DOHH2 (cell line): ENCODE results near the gene ACP2.

Experiments used
- H3F3A ChIP-seq: fragments of 200-600 bp; sonication (generic), shearing (Covaris generic); 2 replicates; pipeline ENCODE4 v1.6.0; 2016; ENCODE audit warnings: antibody characterized with exemption, mild to moderate bottlenecking; ENCODE audit not compliant: control insufficient read depth, insufficient read depth
- H3K27ac ChIP-seq: fragments of 200-600 bp; sonication (generic); 2 replicates; pipeline ENCODE4 v1.5.1; 2014; ENCODE audit warnings: low read depth, mild to moderate bottlenecking, low read length, moderate library complexity
- H3K27me3 ChIP-seq: fragments of 200-600 bp; sonication (generic); 2 replicates; pipeline ENCODE4 v1.6.1; 2014; ENCODE audit warnings: mild to moderate bottlenecking, low read length, mixed read lengths; ENCODE audit not compliant: control insufficient read depth
- H3K36me3 ChIP-seq: fragments of 200-600 bp; sonication (generic); 2 replicates; pipeline ENCODE4 v1.6.1; 2014; ENCODE audit warnings: mild to moderate bottlenecking, low read length, moderate library complexity, mixed read lengths; ENCODE audit not compliant: control insufficient read depth
- H3K4me1 ChIP-seq: fragments of 200-600 bp; sonication (generic); 2 replicates; pipeline ENCODE4 v1.6.1; 2014; ENCODE audit warnings: mild to moderate bottlenecking, low read length, mixed read lengths; ENCODE audit not compliant: control insufficient read depth
- H3K4me2 ChIP-seq: fragments of 200-600 bp; sonication (generic); 2 replicates; pipeline ENCODE4 v1.6.0; 2014; ENCODE audit warnings: mild to moderate bottlenecking, low read length, moderate library complexity
- H3K4me3 ChIP-seq: fragments of 200-600 bp; sonication (generic); 2 replicates; pipeline ENCODE4 v1.5.1; 2014; ENCODE audit warnings: mild to moderate bottlenecking, low read length, mixed read lengths
- H3K79me2 ChIP-seq: fragments of 200-600 bp; sonication (generic); 2 replicates; pipeline ENCODE4 v1.6.1; 2014; ENCODE audit warnings: mild to moderate bottlenecking, low read length, mixed read lengths; ENCODE audit not compliant: control insufficient read depth
- H3K9me2 ChIP-seq: fragments of 200-600 bp; sonication (generic); replicated peaks from 2 replicates; pipeline ENCODE4 v1.6.1; 2014; ENCODE audit warnings: mild to moderate bottlenecking, low read length, mixed read lengths; ENCODE audit not compliant: control insufficient read depth
- H3K9me3 ChIP-seq: fragments of 200-600 bp; sonication (generic); 2 replicates; pipeline ENCODE4 v1.6.1; 2014; ENCODE audit warnings: antibody characterized with exemption, low read length, mixed read lengths; ENCODE audit not compliant: control insufficient read depth, insufficient read depth
- H4K20me1 ChIP-seq: fragments of 200-600 bp; sonication (generic); 2 replicates; pipeline ENCODE4 v1.6.0; 2014; ENCODE audit warnings: low read depth, mild to moderate bottlenecking, antibody characterized with exemption, low read length, moderate library complexity; ENCODE audit not compliant: control insufficient read depth, insufficient read depth
- CTCF ChIP-seq: fragments of 200-600 bp; sonication (generic); IDR thresholded peaks from one replicate; pipeline ENCODE4 v1.5.1; 2014; ENCODE audit warnings: antibody characterized with exemption, mild to moderate bottlenecking, low read depth, low read length; ENCODE audit not compliant: poor library complexity, severe bottlenecking
- EZH2phosphoT487 ChIP-seq: fragments of 200-600 bp; sonication (generic); IDR thresholded peaks from 2 replicates; pipeline ENCODE4 v1.6.1; 2017; ENCODE audit warnings: borderline replicate concordance, mild to moderate bottlenecking, antibody characterized with exemption, low read length, moderate library complexity, mixed read lengths

ACP2 gene

GRCh38 chr11:47248664-47249377 lies at the start of gene ACP2:
Gene ACP2, minus strand, starts transcription at chr11:47248814. Its CDS starts 25 bp downstream, at chr11:47248789.
- peaks cover 19% of the 10 kb centered on the region for H3K4me1 ChIP-seq
- H4K20me1 ChIP-seq, result no peaks in the 10 kb centered on the region
- peaks cover 4% of the 10 kb centered on the region; the same call in 1 of the 2 replicates for H3F3A ChIP-seq
- H3K36me3 ChIP-seq, result peaks cover 19% of the 10 kb centered on the region
- TF ChIP-seq EZH2phosphoT487 (no peak), CTCF (peak; percentile 66)
- peak within 1 kb of the TSS; percentile 81 for H3K4me2 ChIP-seq
- no peaks in the 10 kb centered on the region for H3K9me3 ChIP-seq
- peaks cover 30% of the 10 kb centered on the region for H3K79me2 ChIP-seq
- no peaks in the 10 kb centered on the region for H3K27me3 ChIP-seq
- H3K4me3 ChIP-seq, result peak within 1 kb of the TSS; percentile 95
- H3K9me2 ChIP-seq, result no peaks in the 10 kb centered on the region
- peak within 1 kb of the TSS; percentile 45 for H3K27ac ChIP-seq

GRCh38 chr11:47296045-47296444 lies 47.4 kb upstream of the ACP2 start:
- Histone ChIP-seq H3K4me3 (no peak overlapping the region), H3K9me3 (no peaks in the 10 kb centered on the region), H3K36me3 (peaks cover 76% of the 10 kb centered on the region), H3K27ac (no peak overlapping the region), H3K9me2 (no peaks in the 10 kb centered on the region), H3K27me3 (no peaks in the 10 kb centered on the region), H3F3A (no peaks in the 10 kb centered on the region; the same call in 1 of the 2 replicates), H3K4me2 (no peak overlapping the region), H4K20me1 (no peaks in the 10 kb centered on the region), H3K4me1 (no peaks in the 10 kb centered on the region), H3K79me2 (no peaks in the 10 kb centered on the region)
- TF ChIP-seq EZH2phosphoT487 (no peak), CTCF (no peak)

- Histone ChIP-seq H3K4me1 (no peaks in the 10 kb centered on the region), H3K4me3 (no peak overlapping the region), H4K20me1 (no peaks in the 10 kb centered on the region), H3K36me3 (peaks cover 78% of the 10 kb centered on the region), H3F3A (no peaks in the 10 kb centered on the region; the same call in 1 of the 2 replicates), H3K27ac (no peak overlapping the region), H3K27me3 (no peaks in the 10 kb centered on the region), H3K9me2 (no peaks in the 10 kb centered on the region), H3K79me2 (no peaks in the 10 kb centered on the region), H3K4me2 (no peak overlapping the region), H3K9me3 (no peaks in the 10 kb centered on the region)
- TF ChIP-seq EZH2phosphoT487, result no peak
- TF ChIP-seq CTCF, result no peak
Observed at GRCh38 chr11:47295385-47295784, 46.8 kb upstream of the ACP2 start.
